Measurements from ENCODE around the gene RUBCN. TPM values are rescaled to one million over a fixed set of nuclear protein-coding genes. Genes with fewer than 3 reads are reported as not detected.

RUBCN gene
- total and polyA plus RNA-seq, 2 of the 13 experiments (the other 11 are each of a cell fraction or from before 2014, with no cell fraction given): 5.2 to 8.1 TPM

GRCh38 chr3:197675563-197675860 is 61.2 kb downstream of the RUBCN start (continued):
- no peak for TF ChIP-seq ZNF260 (CRISPR knock-in tag; IDR thresholded peaks at IDR 0.05; ENCODE audit: borderline replicate concordance, low read depth)
- no peak for TF ChIP-seq FOXM1 (CRISPR knock-in tag; IDR thresholded peaks at IDR 0.05)
- no peak for TF ChIP-seq DPF2 (CRISPR knock-in tag; IDR thresholded peaks at IDR 0.05; ENCODE audit: borderline replicate concordance, low read depth)
- TF ChIP-seq, protein P1, sequence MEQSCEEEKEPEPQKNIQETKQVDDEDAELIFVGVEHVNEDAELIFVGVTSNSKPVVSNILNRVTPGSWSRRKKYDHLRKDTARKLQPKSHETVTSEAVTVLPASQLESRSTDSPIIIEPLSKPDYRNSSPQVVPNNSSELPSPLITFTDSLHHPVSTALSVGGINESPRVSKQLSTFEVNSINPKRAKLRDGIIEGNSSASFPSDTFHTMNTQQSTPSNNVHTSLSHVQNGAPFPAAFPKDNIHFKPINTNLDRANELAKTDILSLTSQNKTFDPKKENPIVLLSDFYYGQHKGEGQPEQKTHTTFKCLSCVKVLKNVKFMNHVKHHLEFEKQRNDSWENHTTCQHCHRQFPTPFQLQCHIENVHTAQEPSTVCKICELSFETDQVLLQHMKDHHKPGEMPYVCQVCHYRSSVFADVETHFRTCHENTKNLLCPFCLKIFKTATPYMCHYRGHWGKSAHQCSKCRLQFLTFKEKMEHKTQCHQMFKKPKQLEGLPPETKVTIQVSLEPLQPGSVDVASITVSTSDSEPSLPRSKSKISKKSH (CRISPR knock-in tag; IDR thresholded peaks at IDR 0.05; ENCODE audit: borderline replicate concordance): no peak
- no peak for TF ChIP-seq ZHX2 (IDR thresholded peaks at IDR 0.05; ENCODE audit: low read depth)
- no peak for TF ChIP-seq ZHX2 (CRISPR knock-in tag; IDR thresholded peaks at IDR 0.05; ENCODE audit: borderline replicate concordance)
- TF ChIP-seq SUZ12 (IDR thresholded peaks at IDR 0.05; ENCODE audit: low read depth, low read length): no peak
- TF ChIP-seq KDM5B (CRISPR knock-in tag; IDR thresholded peaks at IDR 0.05; ENCODE audit: borderline replicate concordance): no peak
- TF ChIP-seq GRHL1 (CRISPR knock-in tag; conservative IDR thresholded peaks at IDR 0.05): no peak
- TF ChIP-seq ARID4A (CRISPR knock-in tag; IDR thresholded peaks at IDR 0.05; ENCODE audit: borderline replicate concordance): no peak
- no peak for TF ChIP-seq REPIN1 (CRISPR knock-in tag; IDR thresholded peaks at IDR 0.05; ENCODE audit: borderline replicate concordance, low read depth)
